ENCODE measurements around the gene KLK3. TPM values are rescaled to one million over a fixed set of nuclear protein-coding genes. Genes with fewer than 3 reads are reported as not detected.

KLK3 gene
- total RNA-seq, 4 donors from 2014 or later = not detected

DNA sequence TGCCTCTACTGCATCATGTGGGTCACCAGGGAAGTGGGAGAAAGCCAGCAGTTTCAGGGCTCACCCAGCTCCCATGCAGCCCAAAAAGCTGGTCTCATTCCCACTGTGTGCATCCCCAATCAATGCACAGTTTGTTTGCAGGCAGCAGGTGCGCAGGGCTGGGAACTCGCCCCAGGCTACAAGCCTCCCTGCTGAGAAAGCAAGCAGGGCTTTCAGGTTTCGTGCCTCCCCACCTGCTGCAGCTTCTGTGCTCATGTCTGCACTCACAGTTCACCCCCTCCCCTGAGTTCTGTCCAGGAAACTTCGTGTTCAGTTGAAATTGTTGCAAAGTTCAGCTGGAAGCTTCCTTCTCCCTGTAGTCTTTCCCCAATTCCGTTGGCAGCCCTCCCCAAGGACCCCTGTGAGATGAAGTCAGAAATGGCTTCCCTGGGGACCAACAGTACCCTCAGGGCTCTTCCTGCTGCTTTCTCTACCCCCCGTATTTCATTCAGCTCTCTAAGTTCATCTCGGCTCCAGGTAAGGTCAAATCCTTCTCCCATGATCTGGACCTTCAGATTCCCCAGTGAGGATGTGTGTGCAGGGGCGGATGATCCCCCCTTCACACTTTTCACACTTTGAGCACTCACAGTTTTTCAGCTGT is 10.3 kb upstream of the KLK3 start:
- DNase-seq (ENCODE audit: low spot score) = no peak
- TF ChIP-seq, protein P1, sequence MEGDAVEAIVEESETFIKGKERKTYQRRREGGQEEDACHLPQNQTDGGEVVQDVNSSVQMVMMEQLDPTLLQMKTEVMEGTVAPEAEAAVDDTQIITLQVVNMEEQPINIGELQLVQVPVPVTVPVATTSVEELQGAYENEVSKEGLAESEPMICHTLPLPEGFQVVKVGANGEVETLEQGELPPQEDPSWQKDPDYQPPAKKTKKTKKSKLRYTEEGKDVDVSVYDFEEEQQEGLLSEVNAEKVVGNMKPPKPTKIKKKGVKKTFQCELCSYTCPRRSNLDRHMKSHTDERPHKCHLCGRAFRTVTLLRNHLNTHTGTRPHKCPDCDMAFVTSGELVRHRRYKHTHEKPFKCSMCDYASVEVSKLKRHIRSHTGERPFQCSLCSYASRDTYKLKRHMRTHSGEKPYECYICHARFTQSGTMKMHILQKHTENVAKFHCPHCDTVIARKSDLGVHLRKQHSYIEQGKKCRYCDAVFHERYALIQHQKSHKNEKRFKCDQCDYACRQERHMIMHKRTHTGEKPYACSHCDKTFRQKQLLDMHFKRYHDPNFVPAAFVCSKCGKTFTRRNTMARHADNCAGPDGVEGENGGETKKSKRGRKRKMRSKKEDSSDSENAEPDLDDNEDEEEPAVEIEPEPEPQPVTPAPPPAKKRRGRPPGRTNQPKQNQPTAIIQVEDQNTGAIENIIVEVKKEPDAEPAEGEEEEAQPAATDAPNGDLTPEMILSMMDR (IDR thresholded peaks at IDR 0.05) = no peak
- no peak for ATAC-seq (ENCODE audit: low FRiP score)

DNA sequence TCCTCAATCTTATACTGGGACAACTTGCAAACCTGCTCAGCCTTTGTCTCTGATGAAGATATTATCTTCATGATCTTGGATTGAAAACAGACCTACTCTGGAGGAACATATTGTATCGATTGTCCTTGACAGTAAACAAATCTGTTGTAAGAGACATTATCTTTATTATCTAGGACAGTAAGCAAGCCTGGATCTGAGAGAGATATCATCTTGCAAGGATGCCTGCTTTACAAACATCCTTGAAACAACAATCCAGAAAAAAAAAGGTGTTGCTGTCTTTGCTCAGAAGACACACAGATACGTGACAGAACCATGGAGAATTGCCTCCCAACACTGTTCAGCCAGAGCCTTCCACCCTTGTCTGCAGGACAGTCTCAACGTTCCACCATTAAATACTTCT is 4.0 kb upstream of the KLK3 start:
- DNase-seq (ENCODE audit: low spot score) (no peak), ATAC-seq (ENCODE audit: low FRiP score) (no peak)
- TF ChIP-seq, protein P1 (IDR thresholded peaks at IDR 0.05) = no peak

DNA sequence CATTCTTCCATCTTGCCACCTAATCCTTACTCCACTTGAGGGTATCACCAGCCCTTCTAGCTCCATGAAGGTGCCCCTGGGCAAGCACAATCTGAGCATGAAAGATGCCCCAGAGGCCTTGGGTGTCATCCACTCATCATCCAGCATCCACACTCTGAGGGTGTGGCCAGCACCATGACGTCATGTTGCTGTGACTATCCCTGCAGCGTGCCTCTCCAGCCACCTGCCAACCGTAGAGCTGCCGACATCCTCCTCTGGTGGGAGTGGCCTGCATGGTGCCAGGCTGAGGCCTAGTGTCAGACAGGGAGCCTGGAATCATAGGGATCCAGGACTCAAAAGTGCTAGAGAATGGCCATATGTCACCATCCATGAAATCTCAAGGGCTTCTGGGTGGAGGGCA is 3.1 kb upstream of the KLK3 start:
- DNase-seq (ENCODE audit: low spot score) (no peak), ATAC-seq (ENCODE audit: low FRiP score) (no peak)
- TF ChIP-seq, protein P1 (IDR thresholded peaks at IDR 0.05) = no peak

DNA sequence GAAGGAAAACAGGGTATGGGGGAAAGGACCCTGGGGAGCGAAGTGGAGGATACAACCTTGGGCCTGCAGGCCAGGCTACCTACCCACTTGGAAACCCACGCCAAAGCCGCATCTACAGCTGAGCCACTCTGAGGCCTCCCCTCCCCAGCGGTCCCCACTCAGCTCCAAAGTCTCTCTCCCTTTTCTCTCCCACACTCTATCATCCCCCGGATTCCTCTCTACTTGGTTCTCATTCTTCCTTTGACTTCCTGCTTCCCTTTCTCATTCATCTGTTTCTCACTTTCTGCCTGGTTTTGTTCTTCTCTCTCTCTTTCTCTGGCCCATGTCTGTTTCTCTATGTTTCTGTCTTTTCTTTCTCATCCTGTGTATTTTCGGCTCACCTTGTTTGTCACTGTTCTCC is 2.7 kb downstream of the KLK3 start:
- ATAC-seq (ENCODE audit: low FRiP score) (no peak), DNase-seq (ENCODE audit: low spot score) (no peak)
- TF ChIP-seq, protein P1 (IDR thresholded peaks at IDR 0.05) = no peak

DNA sequence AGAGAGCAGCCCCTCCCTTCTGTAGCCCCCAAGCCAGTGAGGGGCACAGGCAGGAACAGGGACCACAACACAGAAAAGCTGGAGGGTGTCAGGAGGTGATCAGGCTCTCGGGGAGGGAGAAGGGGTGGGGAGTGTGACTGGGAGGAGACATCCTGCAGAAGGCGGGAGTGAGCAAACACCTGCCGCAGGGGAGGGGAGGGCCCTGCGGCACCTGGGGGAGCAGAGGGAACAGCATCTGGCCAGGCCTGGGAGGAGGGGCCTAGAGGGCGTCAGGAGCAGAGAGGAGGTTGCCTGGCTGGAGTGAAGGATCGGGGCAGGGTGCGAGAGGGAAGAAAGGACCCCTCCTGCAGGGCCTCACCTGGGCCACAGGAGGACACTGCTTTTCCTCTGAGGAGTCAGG is 4.2 kb downstream of the KLK3 start:
- TF ChIP-seq, protein P1 (IDR thresholded peaks at IDR 0.05) = no peak
- DNase-seq (ENCODE audit: low spot score) (no peak), ATAC-seq (ENCODE audit: low FRiP score) (no peak)

DNA sequence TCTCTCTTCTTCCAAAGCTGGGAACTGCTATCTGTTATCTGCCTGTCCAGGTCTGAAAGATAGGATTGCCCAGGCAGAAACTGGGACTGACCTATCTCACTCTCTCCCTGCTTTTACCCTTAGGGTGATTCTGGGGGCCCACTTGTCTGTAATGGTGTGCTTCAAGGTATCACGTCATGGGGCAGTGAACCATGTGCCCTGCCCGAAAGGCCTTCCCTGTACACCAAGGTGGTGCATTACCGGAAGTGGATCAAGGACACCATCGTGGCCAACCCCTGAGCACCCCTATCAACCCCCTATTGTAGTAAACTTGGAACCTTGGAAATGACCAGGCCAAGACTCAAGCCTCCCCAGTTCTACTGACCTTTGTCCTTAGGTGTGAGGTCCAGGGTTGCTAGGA is 5.1 kb downstream of the KLK3 start:
- no peak for ATAC-seq (ENCODE audit: low FRiP score)
- no peak for DNase-seq (ENCODE audit: low spot score)
- TF ChIP-seq, protein P1 (IDR thresholded peaks at IDR 0.05) = no peak

DNA sequence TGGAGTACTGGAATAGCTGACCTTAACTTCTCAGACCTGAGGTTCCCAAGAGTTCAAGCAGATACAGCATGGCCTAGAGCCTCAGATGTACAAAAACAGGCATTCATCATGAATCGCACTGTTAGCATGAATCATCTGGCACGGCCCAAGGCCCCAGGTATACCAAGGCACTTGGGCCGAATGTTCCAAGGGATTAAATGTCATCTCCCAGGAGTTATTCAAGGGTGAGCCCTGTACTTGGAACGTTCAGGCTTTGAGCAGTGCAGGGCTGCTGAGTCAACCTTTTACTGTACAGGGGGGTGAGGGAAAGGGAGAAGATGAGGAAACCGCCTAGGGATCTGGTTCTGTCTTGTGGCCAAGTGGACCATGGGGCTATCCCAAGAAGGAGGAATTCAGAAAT is 6.3 kb downstream of the KLK3 start:
- DNase-seq (ENCODE audit: low spot score) (no peak), ATAC-seq (ENCODE audit: low FRiP score) (no peak)
- TF ChIP-seq, protein P1 (IDR thresholded peaks at IDR 0.05) = no peak
